HG03575 (cell line): ENCODE data around the gene INPP4B.

ENCODE experiments used
- ATAC-seq: cut with Tn5 transposase; IDR thresholded peaks from one replicate; pipeline ENCODE4 v1.9.1; 2021; ENCODE audit not compliant: unreplicated experiment, insufficient number of reproducible peaks, low FRiP score; ENCODE audit errors: extremely low read depth

INPP4B gene

DNA sequence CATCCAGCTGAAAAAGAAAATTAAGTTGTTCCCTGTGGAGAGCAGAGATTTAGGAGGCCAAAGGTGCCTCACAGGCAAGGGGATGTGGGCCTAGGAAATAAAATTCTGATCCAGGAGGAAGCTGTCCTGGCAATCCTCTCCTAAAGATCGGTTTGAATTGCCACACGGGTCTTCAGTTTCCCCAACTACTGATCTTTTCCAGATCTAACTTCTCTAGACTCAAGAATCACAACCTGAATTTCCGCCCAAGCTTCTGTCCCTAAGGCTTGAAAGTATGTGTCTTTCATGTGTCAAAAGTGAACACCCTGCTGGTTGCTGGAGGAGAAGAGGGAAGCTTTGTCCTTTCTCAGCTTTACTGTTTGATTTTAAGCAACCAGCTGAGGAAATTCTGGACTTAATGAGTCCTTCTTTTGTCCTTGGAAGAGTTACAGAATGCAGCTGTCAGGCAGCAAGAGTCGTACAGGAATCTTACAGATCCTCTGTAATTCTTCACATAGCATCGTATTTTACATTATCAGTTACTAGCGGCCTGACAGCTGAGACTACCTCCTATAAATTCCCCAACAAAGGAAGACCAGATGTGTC, 93.8 kb downstream of the INPP4B start:
- ATAC-seq, result no peak

- ATAC-seq, result no peak
Observed at GRCh38 chr4:142743121-142743825, 102.8 kb downstream of the INPP4B start.

- no peak for ATAC-seq
Observed at GRCh38 chr4:142741995-142742394, 104.1 kb downstream of the INPP4B start.

- no peak for ATAC-seq
Observed at GRCh38 chr4:142728233-142728632, 117.9 kb downstream of the INPP4B start.

GRCh38 chr4:142727149-142727548, 119.0 kb downstream of the INPP4B start:
- ATAC-seq, result no peak

DNA sequence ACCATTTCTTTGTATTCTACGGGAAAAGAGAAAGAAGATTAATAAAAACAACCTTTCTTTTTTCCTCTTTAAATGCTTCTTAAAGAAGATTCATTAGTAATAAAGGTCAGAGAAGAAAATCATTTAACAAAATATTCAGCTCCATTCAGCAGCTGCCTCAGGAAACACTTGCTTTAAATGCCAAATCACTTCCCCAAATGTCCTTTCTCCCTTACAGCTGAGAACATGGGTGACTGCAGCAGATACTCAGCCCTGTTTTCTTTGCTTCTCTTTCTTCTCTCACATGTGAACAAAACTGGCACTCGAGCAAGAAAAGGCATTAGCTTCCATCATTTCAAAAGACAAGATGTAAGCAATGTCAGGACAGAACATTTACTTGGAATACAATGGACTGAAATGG, 120.2 kb downstream of the INPP4B start:
- no peak for ATAC-seq

GRCh38 chr4:142721187-142721586, 124.9 kb downstream of the INPP4B start:
- ATAC-seq, result no peak

DNA sequence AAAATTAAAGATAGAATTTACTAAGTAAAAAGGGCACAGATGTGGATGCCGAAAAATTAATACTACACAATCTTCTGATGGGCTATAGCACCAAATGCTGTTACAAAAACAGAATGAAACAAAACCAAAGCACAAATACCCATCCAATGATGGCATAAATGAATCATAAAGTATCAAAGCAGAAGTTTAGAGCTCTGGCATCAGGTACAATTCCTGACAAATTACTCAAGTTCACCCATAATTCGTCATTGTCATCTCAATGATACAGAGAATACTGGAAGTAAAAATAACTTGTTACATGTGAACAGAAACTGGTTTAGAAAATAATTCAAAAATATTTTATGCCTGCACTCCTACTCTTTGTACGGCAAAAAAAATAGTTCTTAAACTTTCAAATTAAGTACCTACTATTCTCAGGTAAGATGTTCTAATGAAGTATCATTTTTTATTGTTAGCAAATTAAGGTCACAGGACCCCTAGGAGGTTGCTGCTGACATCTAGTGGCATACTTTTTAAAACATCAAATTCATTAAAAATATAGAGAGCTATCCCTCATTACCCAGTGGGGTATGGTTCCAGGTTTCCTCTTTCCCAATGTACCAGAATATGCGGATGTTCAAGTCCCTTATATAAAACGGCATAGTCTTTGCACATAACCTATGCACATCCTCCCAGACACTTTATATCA, 126.1 kb downstream of the INPP4B start:
- no peak for ATAC-seq

DNA sequence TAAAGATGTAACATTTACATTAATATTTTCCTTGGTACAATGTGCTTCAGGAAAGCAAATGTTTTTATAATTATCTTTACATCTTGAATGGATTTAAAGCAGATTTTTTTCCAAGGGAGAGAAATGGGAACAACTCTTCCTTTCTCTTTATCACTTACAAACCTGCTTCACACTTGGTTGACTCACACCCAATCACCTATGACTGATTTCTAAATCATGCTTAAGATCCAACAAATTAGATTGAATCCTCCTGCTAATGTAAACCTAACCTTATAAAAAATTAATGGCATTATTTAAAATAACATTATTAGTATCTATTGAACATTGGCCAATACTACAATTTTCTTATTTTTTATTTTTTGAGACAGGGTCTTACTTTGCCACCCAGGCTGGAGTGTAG, 127.1 kb downstream of the INPP4B start:
- ATAC-seq, result no peak

DNA sequence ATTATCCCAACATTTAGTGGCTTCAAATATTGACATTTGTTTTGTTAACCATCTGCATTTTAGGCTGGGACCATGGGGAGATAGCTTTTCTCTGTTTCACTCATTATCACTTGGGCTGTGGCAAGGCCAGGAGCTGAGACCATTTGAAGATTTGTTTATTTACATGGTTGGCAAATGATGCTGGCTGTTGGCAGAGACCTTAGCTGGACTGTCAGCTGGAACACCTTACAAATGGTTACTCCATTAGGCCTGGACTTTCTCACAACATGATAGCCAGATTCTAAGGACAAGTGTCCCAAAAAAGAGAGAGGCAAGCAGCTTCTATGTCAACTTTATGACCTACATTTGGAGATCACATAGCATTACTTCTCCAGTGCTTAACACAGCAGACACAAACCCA, 130.4 kb downstream of the INPP4B start:
- no peak for ATAC-seq

GRCh38 chr4:142713282-142714030, 132.6 kb downstream of the INPP4B start:
- no peak for ATAC-seq

GRCh38 chr4:142708231-142708630, 137.9 kb downstream of the INPP4B start:
- no peak for ATAC-seq

GRCh38 chr4:142707401-142707800, 138.7 kb downstream of the INPP4B start:
- ATAC-seq, result no peak

DNA sequence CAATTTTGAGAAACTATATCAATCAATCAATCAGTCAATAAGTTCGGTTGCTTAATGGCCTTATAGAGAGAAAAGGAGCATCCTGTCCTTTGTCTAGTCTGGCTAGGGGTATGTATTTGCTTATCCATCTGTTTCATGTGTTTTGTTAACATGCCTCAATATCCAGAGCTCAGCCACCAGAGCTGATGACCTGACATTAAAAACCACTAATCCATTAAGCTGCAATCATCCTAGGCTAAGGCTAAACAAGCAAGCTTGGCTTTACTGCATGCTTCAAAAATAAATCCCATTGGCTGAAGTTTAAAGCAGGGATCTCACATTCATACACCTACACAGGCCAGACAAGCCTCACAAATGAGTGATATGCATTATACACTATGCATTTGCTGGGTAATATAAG, 139.7 kb downstream of the INPP4B start:
- no peak for ATAC-seq

DNA sequence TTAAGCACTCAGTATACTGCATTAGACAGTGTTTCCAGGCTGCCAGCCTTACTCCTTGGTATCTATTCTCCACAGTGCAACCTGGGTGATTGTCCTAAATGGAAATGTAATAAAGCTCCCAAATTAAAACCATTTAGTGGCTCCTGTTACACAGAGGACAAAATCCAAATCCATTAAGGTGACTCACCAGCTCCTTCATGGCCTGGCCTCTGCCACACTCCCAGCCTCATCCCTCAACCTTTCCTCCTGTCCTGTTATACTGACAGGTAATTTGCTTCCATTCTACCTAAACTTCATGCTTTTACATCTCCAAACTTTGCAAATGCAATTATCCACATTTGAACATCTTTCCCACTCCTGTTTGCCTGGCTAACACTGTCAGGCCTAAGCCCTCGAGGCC, 140.3 kb downstream of the INPP4B start:
- no peak for ATAC-seq

- no peak for ATAC-seq
Observed at GRCh38 chr4:142703694-142704309, 142.3 kb downstream of the INPP4B start.

DNA sequence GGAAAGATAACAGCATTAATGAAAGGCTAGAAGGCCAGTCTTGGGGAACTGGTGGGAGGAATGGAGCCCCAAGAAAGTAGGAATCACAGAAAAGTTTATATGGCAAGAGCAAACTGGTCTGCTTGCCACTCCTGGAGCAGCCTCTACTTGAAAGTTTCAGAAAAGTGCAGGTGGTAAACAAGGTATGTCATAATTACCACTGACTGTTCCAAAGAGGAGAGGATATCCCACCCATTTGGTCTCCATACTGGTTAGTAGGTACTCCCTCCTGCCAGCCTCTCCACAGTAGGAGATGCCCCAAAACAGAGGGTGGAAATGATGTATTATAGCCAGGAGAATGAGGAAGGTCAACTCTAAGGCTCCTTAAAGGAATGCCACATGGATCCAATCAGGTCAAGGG, 145.1 kb downstream of the INPP4B start:
- ATAC-seq, result no peak

- no peak for ATAC-seq
Observed at GRCh38 chr4:142700531-142700930, 145.6 kb downstream of the INPP4B start.

- ATAC-seq, result no peak
Observed at GRCh38 chr4:142698552-142698951, 147.5 kb downstream of the INPP4B start.
